Panc1 (cell line): ENCODE measurements around the gene DECR2. TPM values are rescaled to one million over a fixed set of nuclear protein-coding genes. Genes with fewer than 3 reads are reported as not detected.

Experiments used
- ATAC-seq: fragments of 200-7000 bp; cut with Tn5 transposase; 2 replicates; pipeline ENCODE4 v1.9.1; 2020; ENCODE audit warnings: mild to moderate bottlenecking, moderate library complexity
- BruUV-seq: library from RNA; stranded (reverse); fragments of 400-500 nt; replicated peaks from 2 replicates; lab custom pipeline; 2021; lab: Mats Ljungman, UMichigan
- CTCF ChIA-PET: fragments of 300-600 bp; sonication (Branson Sonifier 250); formaldehyde crosslinking; loops from one replicate; lab custom pipeline; 2022; ENCODE audit warnings: antibody characterized with exemption; lab: Charles Lee
- POLR2A ChIA-PET: fragments of 300-600 bp; sonication (Branson Sonifier 250); formaldehyde crosslinking; loops from one replicate; lab custom pipeline; 2022; ENCODE audit warnings: antibody characterized with exemption; lab: Charles Lee
- DNase-seq: peaks from one replicate; pipeline ENCODE4 v3.0.0-alpha.2; 2010; ENCODE audit warnings: low read depth, low spot score
- H3K27ac ChIP-seq: 2 replicates; pipeline ENCODE4 v1.5.1; 2011; ENCODE audit warnings: mild to moderate bottlenecking, low read length, inconsistent platforms
- H3K27me3 ChIP-seq: fragments of 200-500 bp; sonication (Bioruptor generic); 2 replicates; pipeline ENCODE4 v1.6.0; 2014; ENCODE audit warnings: low read length, inconsistent platforms; ENCODE audit not compliant: control insufficient read depth, insufficient read depth
- H3K36me3 ChIP-seq: fragments of 200-500 bp; sonication (Bioruptor generic); 2 replicates; pipeline ENCODE4 v1.5.1; 2014; ENCODE audit warnings: inconsistent platforms, mild to moderate bottlenecking, low read length, moderate library complexity; ENCODE audit not compliant: control insufficient read depth, insufficient read depth
- H3K4me1 ChIP-seq: 2 replicates; pipeline ENCODE4 v1.5.1; 2011; ENCODE audit warnings: inconsistent platforms, mild to moderate bottlenecking, low read length, moderate library complexity; ENCODE audit not compliant: control insufficient read depth, insufficient read depth
- H3K4me3 ChIP-seq, 2 experiments: 2 replicates each; pipeline ENCODE4 v1.5.1; 2011 to 2012; ENCODE audit warnings: low read depth in 2 of 2, low read length in 2 of 2, mild to moderate bottlenecking in 2 of 2, inconsistent platforms in 1 of 2, moderate library complexity in 1 of 2
- H3K9me3 ChIP-seq: fragments of 200-500 bp; sonication (Bioruptor generic); 2 replicates; pipeline ENCODE4 v1.5.1; 2014; ENCODE audit warnings: low read depth, mild to moderate bottlenecking, inconsistent platforms, low read length, moderate library complexity; ENCODE audit not compliant: control insufficient read depth, insufficient read depth
- POLR2AphosphoS5 ChIP-seq: IDR thresholded peaks from 2 replicates; pipeline ENCODE4 v1.6.1; 2012; ENCODE audit warnings: mild to moderate bottlenecking, low read depth, low read length, moderate library complexity
- SIN3A ChIP-seq: IDR thresholded peaks from 2 replicates; pipeline ENCODE4 v1.6.1; 2012; ENCODE audit warnings: low read depth, mild to moderate bottlenecking, low read length, moderate library complexity, borderline replicate concordance; ENCODE audit not compliant: insufficient read depth
- TCF7L2 ChIP-seq: IDR thresholded peaks from 2 replicates; pipeline ENCODE4 v1.6.1; 2011; ENCODE audit warnings: mild to moderate bottlenecking, low read depth, low read length, inconsistent platforms
- in situ Hi-C: cut with HindIII; loops from 2 replicates; pipeline ENCODE4 v1.10.0; 2016; ENCODE audit warnings: low sequenced_read_pairs, low pct_unique_long_range_greater_than_20kb
- intact Hi-C: fragments of 100-400 bp; cut with micrococcal nuclease; formaldehyde crosslinking; loops from one replicate; pipeline ENCODE4 v1.10.0; 2022; ENCODE audit not compliant: unreplicated experiment
- total RNA-seq: library from RNA; stranded (reverse); gene quantifications from one replicate; pipeline ENCODE4 v1.2.1, GENCODE V29; 2021; ENCODE audit not compliant: unreplicated experiment
- TF ChIP-seq, protein P1 (sequence below): fragments of 450-650 bp; IDR thresholded peaks from 2 replicates; pipeline ENCODE4 v1.5.1; 2017; ENCODE audit warnings: mild to moderate bottlenecking
- TF ChIP-seq, protein P2 (sequence below), 2 experiments: IDR thresholded peaks; 2 replicates each; pipeline ENCODE4 v1.6.1; 2011 to 2012; ENCODE audit warnings: low read depth in 2 of 2, control low read depth in 1 of 2, low read length in 1 of 2, mild to moderate bottlenecking in 1 of 2, moderate library complexity in 1 of 2; ENCODE audit not compliant: insufficient read depth in 1 of 2

DECR2 gene
- total RNA-seq, 1 experiment from 2014 or later: 92.7 TPM

DNA sequence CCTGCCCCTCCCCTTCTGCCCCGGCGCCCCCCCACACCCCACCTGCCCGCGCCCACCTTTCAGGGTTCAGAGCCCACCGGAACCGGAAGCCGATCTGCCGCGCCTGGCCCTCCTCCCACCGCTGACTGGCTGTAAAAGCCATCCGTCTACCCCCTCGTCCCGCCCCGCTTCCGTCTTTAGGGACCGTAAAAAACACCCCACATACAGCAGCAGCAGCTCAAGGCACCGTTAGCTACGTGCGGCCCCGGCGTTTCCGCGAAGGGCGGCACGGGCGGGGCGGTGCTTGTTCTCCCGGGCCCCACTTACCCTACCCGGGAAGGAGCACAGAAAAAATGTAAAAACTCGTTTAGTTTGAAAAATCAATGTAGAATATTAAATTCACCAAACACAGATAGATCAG is 31.2 kb upstream of the DECR2 start, which contains the start of gene MRPL28:
TSS of gene MRPL28 (minus strand) at position 96 of the 400 bp plus-strand sequence. CDS start 320 bp downstream, outside the sequence.
- intact Hi-C loops (no loop called here), in situ Hi-C loops (no loop called here)
- Histone ChIP-seq H3K9me3 (no peaks in the 10 kb centered on the region), H3K4me1 (peaks cover 17% of the 10 kb centered on the region), H3K36me3 (no peaks in the 10 kb centered on the region; the same call in 1 of the 2 replicates), H3K4me3 (peak within 1 kb of the TSS; percentile 34 to 47), H3K27ac (peak within 1 kb of the TSS; percentile 80), H3K27me3 (no peaks in the 10 kb centered on the region)
- ChIA-PET POLR2A (interaction anchor here (0.7 kb wide), 1 partner anchor 30 kb away, joined by 3 read pairs; no protein-coding TSS in a partner anchor), CTCF (no interaction called here)
- peak; percentile 82 for DNase-seq
- ATAC-seq: peak; percentile 91
- TF ChIP-seq, protein P1, sequence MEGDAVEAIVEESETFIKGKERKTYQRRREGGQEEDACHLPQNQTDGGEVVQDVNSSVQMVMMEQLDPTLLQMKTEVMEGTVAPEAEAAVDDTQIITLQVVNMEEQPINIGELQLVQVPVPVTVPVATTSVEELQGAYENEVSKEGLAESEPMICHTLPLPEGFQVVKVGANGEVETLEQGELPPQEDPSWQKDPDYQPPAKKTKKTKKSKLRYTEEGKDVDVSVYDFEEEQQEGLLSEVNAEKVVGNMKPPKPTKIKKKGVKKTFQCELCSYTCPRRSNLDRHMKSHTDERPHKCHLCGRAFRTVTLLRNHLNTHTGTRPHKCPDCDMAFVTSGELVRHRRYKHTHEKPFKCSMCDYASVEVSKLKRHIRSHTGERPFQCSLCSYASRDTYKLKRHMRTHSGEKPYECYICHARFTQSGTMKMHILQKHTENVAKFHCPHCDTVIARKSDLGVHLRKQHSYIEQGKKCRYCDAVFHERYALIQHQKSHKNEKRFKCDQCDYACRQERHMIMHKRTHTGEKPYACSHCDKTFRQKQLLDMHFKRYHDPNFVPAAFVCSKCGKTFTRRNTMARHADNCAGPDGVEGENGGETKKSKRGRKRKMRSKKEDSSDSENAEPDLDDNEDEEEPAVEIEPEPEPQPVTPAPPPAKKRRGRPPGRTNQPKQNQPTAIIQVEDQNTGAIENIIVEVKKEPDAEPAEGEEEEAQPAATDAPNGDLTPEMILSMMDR: no peak
- TF ChIP-seq POLR2AphosphoS5: peak; percentile 93
- no peak for TF ChIP-seq TCF7L2
- TF ChIP-seq, protein P2, sequence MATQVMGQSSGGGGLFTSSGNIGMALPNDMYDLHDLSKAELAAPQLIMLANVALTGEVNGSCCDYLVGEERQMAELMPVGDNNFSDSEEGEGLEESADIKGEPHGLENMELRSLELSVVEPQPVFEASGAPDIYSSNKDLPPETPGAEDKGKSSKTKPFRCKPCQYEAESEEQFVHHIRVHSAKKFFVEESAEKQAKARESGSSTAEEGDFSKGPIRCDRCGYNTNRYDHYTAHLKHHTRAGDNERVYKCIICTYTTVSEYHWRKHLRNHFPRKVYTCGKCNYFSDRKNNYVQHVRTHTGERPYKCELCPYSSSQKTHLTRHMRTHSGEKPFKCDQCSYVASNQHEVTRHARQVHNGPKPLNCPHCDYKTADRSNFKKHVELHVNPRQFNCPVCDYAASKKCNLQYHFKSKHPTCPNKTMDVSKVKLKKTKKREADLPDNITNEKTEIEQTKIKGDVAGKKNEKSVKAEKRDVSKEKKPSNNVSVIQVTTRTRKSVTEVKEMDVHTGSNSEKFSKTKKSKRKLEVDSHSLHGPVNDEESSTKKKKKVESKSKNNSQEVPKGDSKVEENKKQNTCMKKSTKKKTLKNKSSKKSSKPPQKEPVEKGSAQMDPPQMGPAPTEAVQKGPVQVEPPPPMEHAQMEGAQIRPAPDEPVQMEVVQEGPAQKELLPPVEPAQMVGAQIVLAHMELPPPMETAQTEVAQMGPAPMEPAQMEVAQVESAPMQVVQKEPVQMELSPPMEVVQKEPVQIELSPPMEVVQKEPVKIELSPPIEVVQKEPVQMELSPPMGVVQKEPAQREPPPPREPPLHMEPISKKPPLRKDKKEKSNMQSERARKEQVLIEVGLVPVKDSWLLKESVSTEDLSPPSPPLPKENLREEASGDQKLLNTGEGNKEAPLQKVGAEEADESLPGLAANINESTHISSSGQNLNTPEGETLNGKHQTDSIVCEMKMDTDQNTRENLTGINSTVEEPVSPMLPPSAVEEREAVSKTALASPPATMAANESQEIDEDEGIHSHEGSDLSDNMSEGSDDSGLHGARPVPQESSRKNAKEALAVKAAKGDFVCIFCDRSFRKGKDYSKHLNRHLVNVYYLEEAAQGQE (IDR thresholded peaks at IDR 0.05; ENCODE audit: insufficient read depth in 1 of 2, low read depth in 2 of 2, low read length in 1 of 2): no peak
- 0 out of 2 replicates have a peak, but pooled peaks have one; percentile 51 for TF ChIP-seq SIN3A
- BruUV-seq: no TSS peak

DNA sequence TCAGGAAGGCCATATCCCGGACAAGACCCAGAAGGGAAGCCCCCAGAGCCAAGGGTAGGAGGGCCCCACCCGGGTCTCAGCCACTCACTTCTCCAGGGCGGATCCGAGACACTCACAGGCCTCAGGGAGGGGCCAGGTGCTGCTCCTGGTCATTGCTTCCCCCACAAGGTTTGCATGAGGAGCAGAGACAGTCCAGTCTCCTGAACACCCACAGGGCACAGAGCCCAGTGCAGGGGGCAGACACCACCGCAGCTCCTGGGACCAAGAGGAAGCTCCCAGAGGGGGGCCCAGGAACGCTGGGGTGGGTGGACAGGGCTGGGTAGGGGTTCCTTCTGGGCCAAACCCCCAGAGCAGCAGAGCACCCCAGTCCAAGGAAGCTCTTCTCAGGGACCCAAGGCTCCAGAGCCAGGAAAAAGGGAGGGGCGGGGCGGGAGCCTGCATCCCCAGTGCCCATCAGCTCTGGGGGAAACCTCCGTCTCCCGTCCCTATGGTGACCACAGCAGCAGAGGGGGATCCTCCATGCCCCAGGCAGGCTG is 30.6 kb upstream of the DECR2 start:
- no peaks in the 10 kb centered on the region for H3K27me3 ChIP-seq
- intact Hi-C loops: no loop called here
- peak overlapping the region; percentile 34 to 41 for H3K4me3 ChIP-seq

More for the DNA sequence above, 30.6 kb upstream of the DECR2 start:
- in situ Hi-C loops: no loop called here
- no peak for DNase-seq
- H3K27ac ChIP-seq: peak overlapping the region; percentile 80
- ChIA-PET POLR2A (no interaction called here), CTCF (interaction anchor here (0.6 kb wide), 1 partner anchor 266 kb away, joined by 4 read pairs; no protein-coding TSS in a partner anchor)
- no peak for TF ChIP-seq TCF7L2
- no peak for TF ChIP-seq SIN3A
- TF ChIP-seq POLR2AphosphoS5: no peak
- TF ChIP-seq, protein P2 (IDR thresholded peaks at IDR 0.05; ENCODE audit: insufficient read depth in 1 of 2, low read depth in 2 of 2, low read length in 1 of 2): no peak
- TF ChIP-seq, protein P1: no peak
- H3K4me1 ChIP-seq: peaks cover 17% of the 10 kb centered on the region
- BruUV-seq: no TSS peak
- peak; percentile 42 for ATAC-seq
- no peaks in the 10 kb centered on the region; the same call in 1 of the 2 replicates for H3K36me3 ChIP-seq
- no peaks in the 10 kb centered on the region for H3K9me3 ChIP-seq
